Stomach (tissue), 4 donors: ENCODE results near the gene AUTS2.

ENCODE experiments used
- POLR2AphosphoS5 ChIP-seq, 3 donors: sonication (generic); formaldehyde crosslinking; IDR thresholded peaks; one replicate each; pipeline ENCODE4 v1.6.1; 2016; ENCODE audit warnings: antibody characterized with exemption in 3 of 3
- TF ChIP-seq, protein P1 (sequence below), 7 experiments: fragments of 450-650 bp in 4 of 7; fragments of 200-600 bp in 3 of 7; sonication (generic) in 3 of 7; IDR thresholded peaks; one replicate each; pipeline ENCODE4 v1.5.1; 2016 to 2019; ENCODE audit warnings: antibody characterized with exemption in 7 of 7, control low read depth in 2 of 7, mild to moderate bottlenecking in 1 of 7

GRCh38 chr7:70353946-70354335, 755.7 kb downstream of the AUTS2 start:
- no peak for TF ChIP-seq POLR2AphosphoS5 (IDR thresholded peaks at IDR 0.05)
- TF ChIP-seq, protein P1, sequence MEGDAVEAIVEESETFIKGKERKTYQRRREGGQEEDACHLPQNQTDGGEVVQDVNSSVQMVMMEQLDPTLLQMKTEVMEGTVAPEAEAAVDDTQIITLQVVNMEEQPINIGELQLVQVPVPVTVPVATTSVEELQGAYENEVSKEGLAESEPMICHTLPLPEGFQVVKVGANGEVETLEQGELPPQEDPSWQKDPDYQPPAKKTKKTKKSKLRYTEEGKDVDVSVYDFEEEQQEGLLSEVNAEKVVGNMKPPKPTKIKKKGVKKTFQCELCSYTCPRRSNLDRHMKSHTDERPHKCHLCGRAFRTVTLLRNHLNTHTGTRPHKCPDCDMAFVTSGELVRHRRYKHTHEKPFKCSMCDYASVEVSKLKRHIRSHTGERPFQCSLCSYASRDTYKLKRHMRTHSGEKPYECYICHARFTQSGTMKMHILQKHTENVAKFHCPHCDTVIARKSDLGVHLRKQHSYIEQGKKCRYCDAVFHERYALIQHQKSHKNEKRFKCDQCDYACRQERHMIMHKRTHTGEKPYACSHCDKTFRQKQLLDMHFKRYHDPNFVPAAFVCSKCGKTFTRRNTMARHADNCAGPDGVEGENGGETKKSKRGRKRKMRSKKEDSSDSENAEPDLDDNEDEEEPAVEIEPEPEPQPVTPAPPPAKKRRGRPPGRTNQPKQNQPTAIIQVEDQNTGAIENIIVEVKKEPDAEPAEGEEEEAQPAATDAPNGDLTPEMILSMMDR (IDR thresholded peaks at IDR 0.05), result no peak
